Glutamatergic neuron (in vitro differentiated cells): Measurements from ENCODE around the gene SLC5A6. TPM values are rescaled to one million over a fixed set of nuclear protein-coding genes. Genes with fewer than 3 reads are reported as not detected.

ENCODE experiments used
- DNase-seq: peaks from one replicate; pipeline ENCODE4 v3.0.0; 2022
- H3K27ac Mint-ChIP-seq: one replicate; pipeline ENCODE4 v1.8.0; 2020; ENCODE audit warnings: mild to moderate bottlenecking, mixed read lengths, inconsistent platforms; ENCODE audit not compliant: unreplicated experiment
- H3K27me3 Mint-ChIP-seq: one replicate; pipeline ENCODE4 v1.8.0; 2020; ENCODE audit warnings: mild to moderate bottlenecking, moderate library complexity, mixed read lengths, inconsistent platforms; ENCODE audit not compliant: unreplicated experiment
- H3K36me3 Mint-ChIP-seq: one replicate; pipeline ENCODE4 v1.8.0; 2020; ENCODE audit warnings: mild to moderate bottlenecking, mixed read lengths, inconsistent platforms; ENCODE audit not compliant: unreplicated experiment
- H3K4me1 Mint-ChIP-seq: one replicate; pipeline ENCODE4 v1.8.0; 2020; ENCODE audit warnings: mild to moderate bottlenecking, low read depth, mixed read lengths, inconsistent platforms; ENCODE audit not compliant: unreplicated experiment
- H3K4me3 Mint-ChIP-seq: one replicate; pipeline ENCODE4 v1.8.0; 2020; ENCODE audit warnings: mild to moderate bottlenecking, mixed read lengths, inconsistent platforms; ENCODE audit not compliant: unreplicated experiment
- H3K9me3 Mint-ChIP-seq: one replicate; pipeline ENCODE4 v1.8.0; 2020; ENCODE audit warnings: mild to moderate bottlenecking, moderate library complexity, mixed read lengths, inconsistent platforms; ENCODE audit not compliant: unreplicated experiment
- total RNA-seq: library from RNA; stranded (reverse); fragmentation: NEBNext Ultra II Directional; extraction: Animal tissue kit (Norgen Biotek cat#: 25700); gene quantifications from one replicate; pipeline ENCODE4 v1.2.1, GENCODE V29; 2021; ENCODE audit not compliant: unreplicated experiment
- TF ChIP-seq, protein P1 (sequence below): fragments of 200-600 bp; sonication (generic); IDR thresholded peaks from one replicate; pipeline ENCODE4 v1.5.0; 2021; ENCODE audit not compliant: partially characterized antibody, unreplicated experiment

Gene SLC5A6
- total RNA-seq, 1 donor from 2014 or later, result 40.0 TPM

- H3K4me1 Mint-ChIP-seq, result no peaks in the 10 kb centered on the region
- H3K4me3 Mint-ChIP-seq, result no peak overlapping the region
- DNase-seq, result no peak
- H3K27ac Mint-ChIP-seq, result no peak overlapping the region
- H3K27me3 Mint-ChIP-seq, result no peaks in the 10 kb centered on the region
- no peaks in the 10 kb centered on the region for H3K36me3 Mint-ChIP-seq
- TF ChIP-seq, protein P1, sequence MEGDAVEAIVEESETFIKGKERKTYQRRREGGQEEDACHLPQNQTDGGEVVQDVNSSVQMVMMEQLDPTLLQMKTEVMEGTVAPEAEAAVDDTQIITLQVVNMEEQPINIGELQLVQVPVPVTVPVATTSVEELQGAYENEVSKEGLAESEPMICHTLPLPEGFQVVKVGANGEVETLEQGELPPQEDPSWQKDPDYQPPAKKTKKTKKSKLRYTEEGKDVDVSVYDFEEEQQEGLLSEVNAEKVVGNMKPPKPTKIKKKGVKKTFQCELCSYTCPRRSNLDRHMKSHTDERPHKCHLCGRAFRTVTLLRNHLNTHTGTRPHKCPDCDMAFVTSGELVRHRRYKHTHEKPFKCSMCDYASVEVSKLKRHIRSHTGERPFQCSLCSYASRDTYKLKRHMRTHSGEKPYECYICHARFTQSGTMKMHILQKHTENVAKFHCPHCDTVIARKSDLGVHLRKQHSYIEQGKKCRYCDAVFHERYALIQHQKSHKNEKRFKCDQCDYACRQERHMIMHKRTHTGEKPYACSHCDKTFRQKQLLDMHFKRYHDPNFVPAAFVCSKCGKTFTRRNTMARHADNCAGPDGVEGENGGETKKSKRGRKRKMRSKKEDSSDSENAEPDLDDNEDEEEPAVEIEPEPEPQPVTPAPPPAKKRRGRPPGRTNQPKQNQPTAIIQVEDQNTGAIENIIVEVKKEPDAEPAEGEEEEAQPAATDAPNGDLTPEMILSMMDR, result no peak
- H3K9me3 Mint-ChIP-seq, result no peaks in the 10 kb centered on the region
These were observed 30.5 kb upstream of the SLC5A6 start for GRCh38 chr2:27242614-27242951.

- H3K4me3 Mint-ChIP-seq, result no peak overlapping the region
- no peaks in the 10 kb centered on the region for H3K27me3 Mint-ChIP-seq
- no peak for DNase-seq
- H3K4me1 Mint-ChIP-seq, result no peaks in the 10 kb centered on the region
- TF ChIP-seq, protein P1, result no peak
- H3K9me3 Mint-ChIP-seq, result no peaks in the 10 kb centered on the region
- no peak overlapping the region for H3K27ac Mint-ChIP-seq
- no peaks in the 10 kb centered on the region for H3K36me3 Mint-ChIP-seq
These were observed 29.9 kb upstream of the SLC5A6 start for GRCh38 chr2:27241761-27242613.

DNA sequence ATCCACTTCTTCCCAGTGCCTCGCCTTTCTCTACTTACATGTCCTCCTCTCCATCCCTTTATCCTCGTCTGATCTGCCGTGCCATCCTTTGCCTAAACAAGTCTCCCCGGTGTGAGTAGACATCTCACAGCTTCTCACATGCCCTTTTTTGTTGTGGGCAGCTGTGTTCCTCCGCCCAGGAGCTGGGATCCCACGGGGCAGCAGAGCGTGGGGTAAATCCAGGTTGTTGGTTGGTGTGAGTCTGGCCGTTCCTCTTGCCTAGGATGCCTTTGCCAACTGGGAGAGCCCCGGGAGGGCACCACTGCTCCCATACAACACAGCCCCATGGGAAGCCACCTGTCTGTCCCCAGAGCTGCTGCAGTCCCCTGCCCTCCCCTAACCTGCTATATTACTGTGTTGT lies 28.3 kb upstream of the SLC5A6 start:
- TF ChIP-seq, protein P1, result no peak
- peaks cover 5% of the 10 kb centered on the region for H3K36me3 Mint-ChIP-seq
- H3K4me1 Mint-ChIP-seq, result no peaks in the 10 kb centered on the region
- no peaks in the 10 kb centered on the region for H3K27me3 Mint-ChIP-seq
- H3K4me3 Mint-ChIP-seq, result no peak overlapping the region
- H3K9me3 Mint-ChIP-seq, result peaks cover 2% of the 10 kb centered on the region
- no peak for DNase-seq
- no peak overlapping the region for H3K27ac Mint-ChIP-seq

GRCh38 chr2:27238976-27239375 lies 26.9 kb upstream of the SLC5A6 start:
- Mint-ChIP-seq H3K27ac (no peak overlapping the region), H3K27me3 (peaks cover 2% of the 10 kb centered on the region), H3K4me3 (no peak overlapping the region), H3K36me3 (peaks cover 9% of the 10 kb centered on the region), H3K4me1 (no peaks in the 10 kb centered on the region), H3K9me3 (peaks cover 2% of the 10 kb centered on the region)
- TF ChIP-seq, protein P1, result no peak
- DNase-seq, result no peak

- Mint-ChIP-seq H3K36me3 (peaks cover 13% of the 10 kb centered on the region), H3K27ac (no peak overlapping the region), H3K4me1 (no peaks in the 10 kb centered on the region), H3K4me3 (no peak overlapping the region), H3K9me3 (peaks cover 2% of the 10 kb centered on the region), H3K27me3 (peaks cover 2% of the 10 kb centered on the region)
- no peak for DNase-seq
- TF ChIP-seq, protein P1, result no peak
These were observed 25.4 kb upstream of the SLC5A6 start for GRCh38 chr2:27237341-27237945.
